ENCODE measurements around the gene IL27RA. TPM values are rescaled to one million over a fixed set of nuclear protein-coding genes. Genes with fewer than 3 reads are reported as not detected.

Gene IL27RA
- total and polyA plus RNA-seq, 2 donors (not counting 1 experiment from before 2014, with no cell fraction given): 36.2 to 38.6 TPM

GRCh38 chr19:14006766-14007562 lies 24.6 kb upstream of the IL27RA start:
- under 1% methylated on average over 51 of the region's 56 CpGs for WGBS (ENCODE audit: insufficient coverage)
- H3K9me3 Mint-ChIP-seq (ENCODE audit: insufficient read depth): no peaks in the 10 kb centered on the region
- peak overlapping the region; percentile 97 for H3K27ac Mint-ChIP-seq
- Histone ChIP-seq H3K9ac (ENCODE audit: low read length) (peak overlapping the region; percentile 100), H3K4me1 (ENCODE audit: control insufficient read depth in 2 of 2, insufficient read depth in 2 of 2, low read length in 2 of 2) (peaks cover 35 to 42% of the 10 kb centered on the region in 2 donors), H3K36me3 (replicated peaks in 1 of 2; ENCODE audit: control extremely low read depth in 1 of 2, control insufficient read depth in 1 of 2, extremely low read depth in 1 of 2, insufficient read depth in 2 of 2, low read length in 1 of 2) (no peaks in the 10 kb centered on the region), H4K20me1 (ENCODE audit: control insufficient read depth, insufficient read depth, low read length, poor library complexity, severe bottlenecking) (no peaks in the 10 kb centered on the region), H3K9me3 (ENCODE audit: control extremely low read depth in 1 of 3, control insufficient read depth in 2 of 3, insufficient read depth in 1 of 3, low read length in 2 of 3) (no peaks in the 10 kb centered on the region), H3K27me3 (replicated peaks in 1 of 4; ENCODE audit: control extremely low read depth in 1 of 4, control insufficient read depth in 3 of 4, insufficient read depth in 4 of 4, low read length in 3 of 4) (no peaks in the 10 kb centered on the region), H3K27ac (ENCODE audit: low read length in 2 of 2) (peak overlapping the region; percentile 99 to 100), H3K79me2 (ENCODE audit: control insufficient read depth, insufficient read depth, low read length) (peaks cover 4% of the 10 kb centered on the region), H3K4me2 (replicated peaks; ENCODE audit: low read depth, low read length, poor library complexity, severe bottlenecking) (peak overlapping the region; percentile 87), H2AFZ (ENCODE audit: insufficient read depth, low read depth, low read length, poor library complexity, severe bottlenecking) (peak overlapping the region; percentile 74), H3K4me3 (ENCODE audit: control extremely low read depth in 1 of 5, extremely low read depth in 1 of 5, insufficient read depth in 1 of 5, low read depth in 2 of 5, low read length in 4 of 5) (peak overlapping the region; percentile 74 to 96 (median 82))
- ChIA-PET POLR2A (interaction anchor here (0.6 to 5.0 kb wide), 14 partner anchors 8 to 371 kb away, joined by 3 to 42 read pairs (median 5); partner anchors contain the start of genes ASF1B, IL27RA and RLN3), CTCF (interaction anchor here (0.6 to 2.2 kb wide), 5 partner anchors 23 to 1235 kb away, joined by 3 to 12 read pairs (median 4); partner anchors contain the start of gene IL27RA)
- peaks cover 41% of the 10 kb centered on the region for H3K4me1 Mint-ChIP-seq
- no peak for DNase-seq
- peak; percentile 14 for ATAC-seq (ENCODE audit: low read depth)
- TF ChIP-seq EZH2 (IDR thresholded peaks at IDR 0.05; ENCODE audit: borderline replicate concordance, insufficient read depth, low read depth, low read length, poor library complexity, severe bottlenecking) (no peak), CTCF (IDR thresholded peaks at IDR 0.05) (no peak)
- peak overlapping the region; percentile 90 for H3K4me3 Mint-ChIP-seq
- H3K27me3 Mint-ChIP-seq: no peaks in the 10 kb centered on the region
- intact Hi-C loops (cut with micrococcal nuclease): loop anchor here (1.0 to 5.0 kb wide), 10 partner anchors 8 to 905 kb away; partner anchors contain the start of genes ADGRE5, DCAF15, LYL1 and ZSWIM4

GRCh38 chr19:14012378-14012915 lies 19.1 kb upstream of the IL27RA start:
- Mint-ChIP-seq H3K27me3 (no peaks in the 10 kb centered on the region), H3K4me3 (no peak overlapping the region), H3K9me3 (ENCODE audit: insufficient read depth) (no peaks in the 10 kb centered on the region), H3K27ac (peak overlapping the region; percentile 64), H3K4me1 (peaks cover 26% of the 10 kb centered on the region)
- ATAC-seq (ENCODE audit: low read depth): no peak
- H3K4me3 ChIP-seq (ENCODE audit: control extremely low read depth in 1 of 5, extremely low read depth in 1 of 5, insufficient read depth in 1 of 5, low read depth in 2 of 5, low read length in 4 of 5): no peak overlapping the region
- WGBS (ENCODE audit: insufficient coverage): 83% methylated on average over 1 of the region's 2 CpGs
- intact Hi-C loops (cut with micrococcal nuclease): no loop called here
- no peaks in the 10 kb centered on the region for H3K9me3 ChIP-seq (ENCODE audit: control extremely low read depth in 1 of 3, control insufficient read depth in 2 of 3, insufficient read depth in 1 of 3, low read length in 2 of 3)
- peaks cover 16 to 35% of the 10 kb centered on the region in 2 donors for H3K4me1 ChIP-seq (ENCODE audit: control insufficient read depth in 2 of 2, insufficient read depth in 2 of 2, low read length in 2 of 2)
- no peak overlapping the region for H3K27ac ChIP-seq (ENCODE audit: low read length in 2 of 2)
- peaks cover 4% of the 10 kb centered on the region for H3K79me2 ChIP-seq (ENCODE audit: control insufficient read depth, insufficient read depth, low read length)
- no peaks in the 10 kb centered on the region for H3K27me3 ChIP-seq (replicated peaks in 1 of 4; ENCODE audit: control extremely low read depth in 1 of 4, control insufficient read depth in 3 of 4, insufficient read depth in 4 of 4, low read length in 3 of 4)
- no peak overlapping the region for H3K9ac ChIP-seq (ENCODE audit: low read length)
- H4K20me1 ChIP-seq (ENCODE audit: control insufficient read depth, insufficient read depth, low read length, poor library complexity, severe bottlenecking): no peaks in the 10 kb centered on the region
- H3K4me2 ChIP-seq (replicated peaks; ENCODE audit: low read depth, low read length, poor library complexity, severe bottlenecking): no peak overlapping the region
- ChIA-PET POLR2A (no interaction called here), CTCF (no interaction called here)
- no peak for DNase-seq
- TF ChIP-seq EZH2 (IDR thresholded peaks at IDR 0.05; ENCODE audit: borderline replicate concordance, insufficient read depth, low read depth, low read length, poor library complexity, severe bottlenecking) (no peak), CTCF (IDR thresholded peaks at IDR 0.05) (no peak)
- no peak overlapping the region for H2AFZ ChIP-seq (ENCODE audit: insufficient read depth, low read depth, low read length, poor library complexity, severe bottlenecking)
- H3K36me3 ChIP-seq (replicated peaks in 1 of 2; ENCODE audit: control extremely low read depth in 1 of 2, control insufficient read depth in 1 of 2, extremely low read depth in 1 of 2, insufficient read depth in 2 of 2, low read length in 1 of 2): no peaks in the 10 kb centered on the region
